HL-60 (cell line): ENCODE results near the gene UTP4.
"Not testable (repeated sequence)": the region's sequence is repeated elsewhere in the genome, so short reads cannot be mapped to it uniquely, and the experiment has no call there.

Experiments used
- DNase-seq, 2 experiments: peaks; one replicate each; pipeline ENCODE4 v3.0.0-alpha.2; 2010 to 2020; ENCODE audit warnings: low read depth in 1 of 2, low spot score in 1 of 2
- H3K27ac ChIP-seq: fragments of 250-450 bp; sonication (Bioruptor Pico); replicated peaks from 2 replicates; pipeline ENCODE4 v1.5.1; 2020; ENCODE audit warnings: mild to moderate bottlenecking, moderate library complexity
- H3K27me3 ChIP-seq: fragments of 250-450 bp; sonication (Bioruptor Pico); 2 replicates; pipeline ENCODE4 v1.5.1; 2021; ENCODE audit warnings: mild to moderate bottlenecking, moderate library complexity; ENCODE audit not compliant: insufficient read depth, poor library complexity, severe bottlenecking
- H3K4me3 ChIP-seq: replicated peaks from 2 replicates; pipeline ENCODE4 v1.5.1; 2011; ENCODE audit warnings: mild to moderate bottlenecking, control low read depth, low read length; ENCODE audit not compliant: insufficient read depth
- CTCF ChIP-seq: IDR thresholded peaks from one replicate; pipeline ENCODE4 v1.5.1; 2011; ENCODE audit warnings: low read length, control low read depth, inconsistent platforms; ENCODE audit not compliant: insufficient read depth
- GABPA ChIP-seq: IDR thresholded peaks from 2 replicates; pipeline ENCODE4 v1.6.1; 2012; ENCODE audit warnings: low read depth
- POLR2AphosphoS5 ChIP-seq: IDR thresholded peaks from 2 replicates; pipeline ENCODE4 v1.6.1; 2012; ENCODE audit warnings: low read depth
- REST ChIP-seq: IDR thresholded peaks from 2 replicates; pipeline ENCODE4 v1.6.1; 2012; ENCODE audit warnings: low read depth; ENCODE audit not compliant: insufficient replicate concordance
- SPI1 ChIP-seq: IDR thresholded peaks from 2 replicates; pipeline ENCODE4 v1.6.1; 2012; ENCODE audit warnings: low read depth, mild to moderate bottlenecking, borderline replicate concordance

Gene UTP4

GRCh38 chr16:69141936-69142335 is 9.5 kb downstream of the UTP4 start:
- DNase-seq: no peak
- Histone ChIP-seq H3K4me3 (no peak overlapping the region), H3K27ac (no peak overlapping the region), H3K27me3 (no peaks in the 10 kb centered on the region)
- TF ChIP-seq SPI1: no peak
- TF ChIP-seq GABPA: no peak
- TF ChIP-seq POLR2AphosphoS5: no peak
- no peak for TF ChIP-seq REST
- TF ChIP-seq CTCF: no peak

- DNase-seq: no peak
- no peak for TF ChIP-seq POLR2AphosphoS5
- no peak for TF ChIP-seq SPI1
- no peak for TF ChIP-seq CTCF
- TF ChIP-seq GABPA: no peak
- H3K27ac ChIP-seq: no peak overlapping the region
- no peak overlapping the region for H3K4me3 ChIP-seq
- no peaks in the 10 kb centered on the region for H3K27me3 ChIP-seq
Observed at GRCh38 chr16:69143116-69143515, 10.7 kb downstream of the UTP4 start.

- Histone ChIP-seq H3K27me3 (no peaks in the 10 kb centered on the region), H3K4me3 (no peak overlapping the region), H3K27ac (no peak overlapping the region)
- TF ChIP-seq POLR2AphosphoS5: no peak
- DNase-seq: no peak
Observed at GRCh38 chr16:69145658-69146057, 13.2 kb downstream of the UTP4 start.

- H3K27me3 ChIP-seq, H3K4me3 ChIP-seq, DNase-seq, H3K27ac ChIP-seq: not testable (repeated sequence)
Observed at GRCh38 chr16:69149621-69150020, 17.2 kb downstream of the UTP4 start.

GRCh38 chr16:69150146-69150865 is 17.9 kb downstream of the UTP4 start:
- TF ChIP-seq CTCF: peak; percentile 53
- no peak for TF ChIP-seq SPI1
- peak; percentile 41 to 64 for DNase-seq
- no peaks in the 10 kb centered on the region for H3K27me3 ChIP-seq
- H3K27ac ChIP-seq: no peak overlapping the region
- H3K4me3 ChIP-seq: no peak overlapping the region
